IPS DF 6.9 (cell line): ENCODE results near the gene CLHC1.
"Not testable (repeated sequence)": the region's sequence is repeated elsewhere in the genome, so short reads cannot be mapped to it uniquely, and the experiment has no call there.

Experiments used
- DNase-seq: peaks from one replicate; pipeline ENCODE4 v3.0.0-alpha.2; 2013; ENCODE audit warnings: low read depth, low spot score
- H3K27ac ChIP-seq: one replicate; pipeline ENCODE4 v1.5.1; 2013; ENCODE audit warnings: low read length, control low read depth
- H3K27me3 ChIP-seq: 2 replicates; pipeline ENCODE4 v1.6.1; 2013; ENCODE audit warnings: mild to moderate bottlenecking, low read length; ENCODE audit not compliant: control insufficient read depth, insufficient read depth
- H3K36me3 ChIP-seq: 2 replicates; pipeline ENCODE4 v1.6.1; 2013; ENCODE audit warnings: low read length; ENCODE audit not compliant: control insufficient read depth, insufficient read depth
- H3K4me1 ChIP-seq: 2 replicates; pipeline ENCODE4 v1.6.1; 2013; ENCODE audit warnings: low read length; ENCODE audit not compliant: control insufficient read depth, insufficient read depth
- H3K4me3 ChIP-seq: 2 replicates; pipeline ENCODE4 v1.5.1; 2013; ENCODE audit warnings: mild to moderate bottlenecking, low read length
- H3K9me3 ChIP-seq: 2 replicates; pipeline ENCODE4 v1.6.1; 2013; ENCODE audit warnings: low read length, inconsistent platforms; ENCODE audit not compliant: control insufficient read depth, insufficient read depth
- WGBS: extraction: QIAGEN DNeasy Blood & Tissue Kit; methylation state at CpG from one replicate; pipeline ENCODE4 v1.1.7; 2013; ENCODE audit warnings: mixed read lengths, missing lambda C conversion rate; ENCODE audit not compliant: insufficient read length, insufficient coverage; 5-methylcytosine and 5-hydroxymethylcytosine counted together

Gene CLHC1

GRCh38 chr2:55152475-55153412, 79.3 kb downstream of the CLHC1 start:
- Histone ChIP-seq H3K9me3 (no peaks in the 10 kb centered on the region), H3K27me3 (no peaks in the 10 kb centered on the region), H3K36me3 (no peaks in the 10 kb centered on the region), H3K4me1 (peaks cover 2% of the 10 kb centered on the region; the same call in 1 of the 2 replicates), H3K4me3 (no peak overlapping the region), H3K27ac (no peak overlapping the region)
- no peak for DNase-seq
- WGBS: no CpG with 5 or more reads among the region's 14 CpGs

- Histone ChIP-seq H3K9me3 (no peaks in the 10 kb centered on the region), H3K27ac (no peak overlapping the region), H3K27me3 (no peaks in the 10 kb centered on the region), H3K4me1 (peaks cover 2% of the 10 kb centered on the region; the same call in 1 of the 2 replicates), H3K4me3 (no peak overlapping the region), H3K36me3 (no peaks in the 10 kb centered on the region)
- no peak for DNase-seq
Measured at GRCh38 chr2:55151733-55152433, 80.2 kb downstream of the CLHC1 start.

GRCh38 chr2:55150834-55151233, 81.3 kb downstream of the CLHC1 start:
- no peaks in the 10 kb centered on the region for H3K27me3 ChIP-seq
- no peak for DNase-seq
- H3K9me3 ChIP-seq: no peaks in the 10 kb centered on the region
- H3K27ac ChIP-seq: no peak overlapping the region
- no peaks in the 10 kb centered on the region for H3K4me1 ChIP-seq
- WGBS: no CpG with 5 or more reads among the region's 3 CpGs
- H3K36me3 ChIP-seq: no peaks in the 10 kb centered on the region
- no peak overlapping the region for H3K4me3 ChIP-seq

- WGBS: no CpG with 5 or more reads among the region's 2 CpGs
- Histone ChIP-seq H3K9me3 (no peaks in the 10 kb centered on the region), H3K36me3 (no peaks in the 10 kb centered on the region), H3K27ac (no peak overlapping the region), H3K27me3 (no peaks in the 10 kb centered on the region), H3K4me3 (no peak overlapping the region), H3K4me1 (no peaks in the 10 kb centered on the region)
- no peak for DNase-seq
Measured at GRCh38 chr2:55148269-55148668, 83.8 kb downstream of the CLHC1 start.

GRCh38 chr2:55147531-55147930, 84.6 kb downstream of the CLHC1 start:
- no CpG with 5 or more reads among the region's 3 CpGs for WGBS

GRCh38 chr2:55147041-55147440, 85.1 kb downstream of the CLHC1 start:
- no peaks in the 10 kb centered on the region for H3K4me1 ChIP-seq
- H3K4me3 ChIP-seq: no peak overlapping the region
- H3K9me3 ChIP-seq: no peaks in the 10 kb centered on the region
- DNase-seq: no peak
- H3K36me3 ChIP-seq: no peaks in the 10 kb centered on the region
- no CpG with 5 or more reads among the region's 5 CpGs for WGBS
- no peaks in the 10 kb centered on the region for H3K27me3 ChIP-seq
- no peak overlapping the region for H3K27ac ChIP-seq

More at GRCh38 chr2:55147531-55147930, 84.6 kb downstream of the CLHC1 start:
- Histone ChIP-seq H3K9me3 (no peaks in the 10 kb centered on the region), H3K27me3 (no peaks in the 10 kb centered on the region), H3K27ac (no peak overlapping the region), H3K4me3 (no peak overlapping the region), H3K36me3 (no peaks in the 10 kb centered on the region), H3K4me1 (no peaks in the 10 kb centered on the region)
- no peak for DNase-seq

GRCh38 chr2:55146263-55146662, 85.8 kb downstream of the CLHC1 start:
- Histone ChIP-seq H3K4me3 (no peak overlapping the region), H3K36me3 (no peaks in the 10 kb centered on the region), H3K9me3 (no peaks in the 10 kb centered on the region), H3K27ac (no peak overlapping the region), H3K4me1 (no peaks in the 10 kb centered on the region), H3K27me3 (no peaks in the 10 kb centered on the region)
- WGBS: no CpG with 5 or more reads among the region's 2 CpGs
- no peak for DNase-seq

GRCh38 chr2:55144922-55145820, 86.9 kb downstream of the CLHC1 start:
- Histone ChIP-seq H3K9me3 (no peaks in the 10 kb centered on the region), H3K4me3 (no peak overlapping the region), H3K4me1 (no peaks in the 10 kb centered on the region), H3K36me3 (no peaks in the 10 kb centered on the region), H3K27me3 (no peaks in the 10 kb centered on the region), H3K27ac (no peak overlapping the region)
- no peak for DNase-seq
- no CpG with 5 or more reads among the region's 12 CpGs for WGBS

GRCh38 chr2:55143706-55144105, 88.4 kb downstream of the CLHC1 start:
- DNase-seq, H3K27ac ChIP-seq, H3K9me3 ChIP-seq, H3K4me3 ChIP-seq, H3K4me1 ChIP-seq, H3K27me3 ChIP-seq, H3K36me3 ChIP-seq: not testable (repeated sequence)
- WGBS: no CpG with 5 or more reads among the region's 2 CpGs

GRCh38 chr2:55142518-55142917, 89.6 kb downstream of the CLHC1 start:
- no peak overlapping the region for H3K4me3 ChIP-seq
- WGBS: no CpG with 5 or more reads among the region's 2 CpGs
- H3K27ac ChIP-seq: no peak overlapping the region
- H3K36me3 ChIP-seq: no peaks in the 10 kb centered on the region
- DNase-seq: no peak
- peaks cover 2% of the 10 kb centered on the region; the same call in 1 of the 2 replicates for H3K4me1 ChIP-seq
- H3K9me3 ChIP-seq: no peaks in the 10 kb centered on the region
- H3K27me3 ChIP-seq: no peaks in the 10 kb centered on the region
